OCI-LY7 (cell line): ENCODE measurements around the gene FAM181A.

Source experiments
- EZH2phosphoT487 ChIP-seq: fragments of 200-600 bp; sonication (generic); IDR thresholded peaks from 2 replicates; pipeline ENCODE4 v1.6.1; 2018; ENCODE audit warnings: low read depth, borderline replicate concordance, mild to moderate bottlenecking, mixed run types, antibody characterized with exemption, low read length, moderate library complexity, mixed read lengths
- TF ChIP-seq, protein P1 (sequence below): fragments of 200-600 bp; sonication (generic); conservative IDR thresholded peaks from 2 replicates; pipeline ENCODE4 v1.5.1; 2014; ENCODE audit warnings: mild to moderate bottlenecking, antibody characterized with exemption, low read length, moderate library complexity, mixed read lengths

DNA sequence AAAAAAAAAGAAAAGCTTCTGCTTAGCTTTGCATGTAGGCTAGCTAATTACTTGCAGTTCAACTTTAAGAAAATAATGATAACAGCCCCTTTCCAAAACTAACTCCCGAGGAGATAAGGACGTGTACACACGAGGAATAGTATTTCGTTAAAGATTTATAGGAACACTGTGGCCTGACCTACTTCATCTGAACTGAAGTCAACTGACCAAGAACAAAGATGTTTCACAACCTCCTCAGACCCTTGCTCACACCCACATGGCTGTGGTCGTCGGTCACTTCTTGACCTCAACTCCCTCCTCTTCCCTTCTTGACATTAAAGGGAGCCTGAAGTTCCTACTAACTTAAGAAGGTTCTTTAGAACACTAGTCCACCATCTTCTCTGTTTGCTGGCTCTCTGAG, 25.3 kb upstream of the FAM181A start:
- TF ChIP-seq, protein P1, sequence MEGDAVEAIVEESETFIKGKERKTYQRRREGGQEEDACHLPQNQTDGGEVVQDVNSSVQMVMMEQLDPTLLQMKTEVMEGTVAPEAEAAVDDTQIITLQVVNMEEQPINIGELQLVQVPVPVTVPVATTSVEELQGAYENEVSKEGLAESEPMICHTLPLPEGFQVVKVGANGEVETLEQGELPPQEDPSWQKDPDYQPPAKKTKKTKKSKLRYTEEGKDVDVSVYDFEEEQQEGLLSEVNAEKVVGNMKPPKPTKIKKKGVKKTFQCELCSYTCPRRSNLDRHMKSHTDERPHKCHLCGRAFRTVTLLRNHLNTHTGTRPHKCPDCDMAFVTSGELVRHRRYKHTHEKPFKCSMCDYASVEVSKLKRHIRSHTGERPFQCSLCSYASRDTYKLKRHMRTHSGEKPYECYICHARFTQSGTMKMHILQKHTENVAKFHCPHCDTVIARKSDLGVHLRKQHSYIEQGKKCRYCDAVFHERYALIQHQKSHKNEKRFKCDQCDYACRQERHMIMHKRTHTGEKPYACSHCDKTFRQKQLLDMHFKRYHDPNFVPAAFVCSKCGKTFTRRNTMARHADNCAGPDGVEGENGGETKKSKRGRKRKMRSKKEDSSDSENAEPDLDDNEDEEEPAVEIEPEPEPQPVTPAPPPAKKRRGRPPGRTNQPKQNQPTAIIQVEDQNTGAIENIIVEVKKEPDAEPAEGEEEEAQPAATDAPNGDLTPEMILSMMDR: no peak
- TF ChIP-seq EZH2phosphoT487: no peak
